ENCODE results near the gene RASD2.
A peak's percentile ranks its signal among the peaks of the same experiment; 100 is the strongest.
"Not testable (repeated sequence)": the region's sequence is repeated elsewhere in the genome, so short reads cannot be mapped to it uniquely, and the experiment has no call there.

RASD2 gene

DNA sequence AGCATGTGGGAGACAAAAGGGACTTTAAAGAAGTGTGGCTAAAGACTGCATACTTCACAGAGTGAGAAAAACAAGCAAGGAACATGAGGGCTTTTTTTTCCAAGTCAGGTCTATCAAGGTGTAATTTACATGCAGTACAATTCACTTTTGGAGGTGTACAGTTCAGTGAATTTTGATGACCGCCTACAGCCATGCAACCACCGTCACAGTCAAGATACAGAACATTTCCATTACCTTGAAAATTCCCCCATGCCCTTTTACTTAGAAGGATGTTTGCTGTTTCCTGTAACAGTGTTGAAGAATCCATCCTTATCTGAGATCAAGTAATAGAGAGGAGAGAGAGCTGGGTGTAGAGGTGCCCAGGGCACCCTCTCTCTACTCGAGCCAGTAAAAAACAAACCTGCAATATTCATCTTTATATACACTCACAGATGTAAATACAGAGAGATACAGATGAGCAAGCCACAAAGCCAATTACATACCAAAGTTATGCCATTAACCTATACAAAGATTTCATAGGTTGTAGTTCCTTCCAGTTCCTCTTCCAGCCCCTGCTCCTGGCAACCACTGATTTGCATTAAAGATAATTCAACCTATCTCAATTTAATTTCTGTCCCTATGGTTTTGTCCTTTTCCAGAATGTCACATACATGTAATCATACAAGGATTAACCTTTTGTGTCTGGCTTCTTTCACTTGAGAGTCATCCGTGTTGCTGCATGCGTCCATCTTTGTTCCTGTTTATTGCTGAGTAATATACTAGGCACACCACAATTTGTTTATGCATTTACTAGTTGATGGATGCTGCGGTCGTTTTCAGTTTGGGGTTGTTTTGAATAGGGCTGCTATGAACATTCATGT, 35.0 kb upstream of the RASD2 start:
- TF ChIP-seq CTCF (IDR thresholded peaks at IDR 0.05; ENCODE audit: low read depth, low read length), result no peak
- DNase-seq (ENCODE audit: extremely low read depth, low read depth), result no peak

GRCh38 chr22:35506259-35506570, 34.4 kb upstream of the RASD2 start:
- DNase-seq (ENCODE audit: extremely low read depth, low read depth), result peak; percentile 15
- no peak for TF ChIP-seq CTCF (IDR thresholded peaks at IDR 0.05; ENCODE audit: low read depth, low read length)

- DNase-seq (ENCODE audit: extremely low read depth, low read depth), result not testable (repeated sequence)
Measured at GRCh38 chr22:35507851-35508250, 32.8 kb upstream of the RASD2 start.

GRCh38 chr22:35509451-35509850, 31.2 kb upstream of the RASD2 start:
- DNase-seq (ENCODE audit: extremely low read depth, low read depth), result no peak
- TF ChIP-seq CTCF (IDR thresholded peaks at IDR 0.05; ENCODE audit: low read depth, low read length), result no peak

DNA sequence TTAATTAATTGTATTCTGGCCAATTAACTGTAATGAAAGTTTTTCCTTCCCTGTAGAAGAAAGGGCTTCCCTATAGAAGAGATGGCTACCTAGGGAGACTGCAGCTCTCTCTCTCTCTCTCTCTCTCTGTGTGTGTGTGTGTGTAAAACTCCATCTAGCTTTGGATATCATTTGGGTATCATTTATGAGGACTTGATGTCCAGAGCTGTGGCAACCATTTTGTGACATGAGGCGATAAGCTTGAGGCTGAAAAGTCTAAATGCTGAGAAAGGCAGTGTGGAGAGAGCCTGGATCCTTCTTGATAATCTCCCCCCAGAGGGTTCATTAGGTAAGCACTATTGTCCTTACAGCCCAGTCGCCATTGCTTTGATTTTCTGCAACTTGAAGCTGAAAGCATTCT, 30.7 kb upstream of the RASD2 start:
- no peak for DNase-seq (ENCODE audit: extremely low read depth, low read depth)
- no peak for TF ChIP-seq CTCF (IDR thresholded peaks at IDR 0.05; ENCODE audit: low read depth, low read length)

DNA sequence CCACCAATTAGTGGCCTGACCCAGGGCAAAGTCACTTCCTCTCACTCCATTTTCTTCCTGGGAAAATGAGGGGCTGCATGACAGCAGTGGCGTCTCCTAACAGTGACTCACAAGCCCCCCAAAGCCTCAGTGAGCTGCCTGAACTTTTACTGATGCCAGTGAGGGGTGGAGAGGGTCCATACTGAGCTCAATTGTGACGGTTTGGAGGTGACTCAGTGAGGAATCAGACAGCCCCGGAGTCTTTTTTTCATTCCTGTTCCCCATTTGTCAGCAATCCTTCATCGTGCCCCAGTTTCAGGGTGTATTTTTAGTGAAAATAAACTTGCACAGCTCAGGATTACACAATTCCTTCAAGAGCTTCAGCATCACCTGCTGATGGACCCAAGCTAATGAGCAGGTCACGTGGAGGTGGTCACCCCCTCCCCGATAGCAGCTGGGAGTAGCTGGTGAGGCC, 30.1 kb upstream of the RASD2 start:
- TF ChIP-seq CTCF (IDR thresholded peaks at IDR 0.05; ENCODE audit: low read depth, low read length), result no peak
- no peak for DNase-seq (ENCODE audit: extremely low read depth, low read depth)

DNA sequence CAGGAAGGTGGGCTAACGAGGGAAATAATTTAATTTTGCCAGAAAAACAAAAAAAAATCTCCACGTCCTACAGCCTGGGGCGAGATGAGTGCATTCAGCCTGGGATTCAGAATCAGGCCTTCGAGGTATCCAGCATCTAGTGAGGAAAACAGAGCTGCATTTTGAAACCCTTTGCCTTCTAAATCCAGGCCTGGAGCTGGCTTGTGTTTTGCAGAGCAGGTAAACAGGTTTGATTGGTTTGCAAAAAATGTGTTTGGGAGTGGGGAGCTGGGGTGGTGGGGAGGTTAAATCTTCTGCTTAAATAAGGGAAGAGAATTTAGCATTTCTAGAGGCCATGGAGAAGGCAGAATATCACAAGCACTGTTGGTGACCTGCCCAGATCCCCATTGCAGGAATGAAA, 29.7 kb upstream of the RASD2 start:
- no peak for DNase-seq (ENCODE audit: extremely low read depth, low read depth)
- TF ChIP-seq CTCF (IDR thresholded peaks at IDR 0.05; ENCODE audit: low read depth, low read length), result no peak

- TF ChIP-seq CTCF (IDR thresholded peaks at IDR 0.05; ENCODE audit: low read depth, low read length), result no peak
- no peak for DNase-seq (ENCODE audit: extremely low read depth, low read depth)
Measured at GRCh38 chr22:35514366-35514765, 26.3 kb upstream of the RASD2 start.

DNA sequence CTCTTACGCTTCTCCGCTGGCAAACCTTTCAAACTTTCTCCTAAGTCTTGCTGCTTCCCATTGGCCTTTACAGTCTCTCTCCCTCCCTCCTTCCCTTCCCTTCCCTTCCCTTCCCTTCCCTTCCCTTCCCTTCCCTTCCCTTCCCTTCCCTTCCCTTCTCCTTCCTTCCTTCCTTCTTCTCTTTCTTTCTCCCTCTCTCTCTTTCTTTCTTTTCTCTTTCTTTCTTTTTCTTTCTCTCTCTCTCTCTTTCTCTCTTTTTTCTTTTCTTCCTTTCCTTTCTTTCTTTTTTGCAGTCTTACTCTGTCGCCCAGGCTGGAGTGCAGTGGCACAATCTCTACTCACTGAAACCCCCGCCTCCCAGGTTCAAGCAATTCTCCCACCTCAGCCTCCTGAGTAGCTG, 24.7 kb upstream of the RASD2 start:
- not testable (repeated sequence) for DNase-seq (ENCODE audit: extremely low read depth, low read depth)

All from AG09319 (cell line).